Left lung (tissue), 10 donors: ENCODE measurements around the gene ENOX1. TPM values are rescaled to one million over a fixed set of nuclear protein-coding genes. Genes with fewer than 3 reads are reported as not detected.
A peak's percentile ranks its signal among the peaks of the same experiment; 100 is the strongest.

Source experiments
- ATAC-seq: fragments of 200-7000 bp; cut with Tn5 transposase; one replicate; pipeline ENCODE4 v1.9.1; 2020; ENCODE audit warnings: moderate library complexity
- DNase-seq, 4 donors: peaks; one replicate each; pipeline ENCODE4 v3.0.0-alpha.2; 2013 to 2020
- H3K27ac ChIP-seq, 2 donors: fragments of 200-600 bp; sonication (generic) in 1 of 2; one replicate each; pipeline versions ENCODE4 v1.5.0 to v1.8.0; 2020 to 2021
- H3K27me3 ChIP-seq, 2 donors: fragments of 200-600 bp; sonication (generic) in 1 of 2; one replicate each; pipeline versions ENCODE4 v1.5.0 to v1.8.0; 2020 to 2021
- H3K36me3 ChIP-seq, 2 donors: fragments of 200-600 bp; sonication (generic) in 1 of 2; one replicate each; pipeline versions ENCODE4 v1.5.0 to v1.8.0; 2020 to 2021
- H3K4me1 ChIP-seq, 2 donors: fragments of 200-600 bp; one replicate each; pipeline ENCODE4 v1.8.0; 2021
- H3K4me3 ChIP-seq, 2 donors: fragments of 200-600 bp; sonication (generic) in 1 of 2; one replicate each; pipeline versions ENCODE4 v1.5.0 to v1.8.0; 2020 to 2021; ENCODE audit warnings: mild to moderate bottlenecking in 1 of 2
- H3K9me3 ChIP-seq, 2 donors: fragments of 200-600 bp; sonication (generic) in 1 of 2; one replicate each; pipeline versions ENCODE4 v1.5.0 to v1.8.0; 2020 to 2021
- CTCF ChIP-seq, 2 donors: fragments of 200-600 bp; sonication (generic) in 1 of 2; IDR thresholded peaks; one replicate each; pipeline versions ENCODE4 v1.5.0 to v1.8.0; 2021; ENCODE audit warnings: antibody characterized with exemption in 2 of 2
- intact Hi-C, 2 donors: fragments of 100-400 bp; cut with DNase I; formaldehyde crosslinking; loops; one replicate each; pipeline versions ENCODE4 v1.11.2 to v1.14.2; 2022
- polyA plus RNA-seq, 6 donors: library from polyadenylated mRNA; unstranded; fragments of 120-200 nt; gene quantifications; one replicate each; pipeline ENCODE4 v1.2.1, GENCODE V29; 2013; ENCODE audit not compliant: insufficient read length in 6 of 6
- total RNA-seq, 2 donors: library from RNA; stranded (reverse); fragmentation: NEBNext Ultra II Directional; extraction: Animal tissue kit (Norgen Biotek cat#: 25700); gene quantifications; one replicate each; pipeline ENCODE4 v1.2.1, GENCODE V29; 2021
- donor health status: DM: no; HTN: yes; CAD: no.
- donor health status: DM: no; HTN: no; CAD: no.

ENOX1 gene
- total and polyA plus RNA-seq, 8 donors = 1.5 to 9.0 (median 6.8) TPM

GRCh38 chr13:43365039-43365344 is 421.8 kb downstream of the ENOX1 start:
- Histone ChIP-seq H3K4me1 (peaks cover 4 to 5% of the 10 kb centered on the region in 2 donors), H3K36me3 (no peaks in the 10 kb centered on the region), H3K4me3 (no peak overlapping the region), H3K27ac (no peak overlapping the region), H3K9me3 (no peaks in the 10 kb centered on the region), H3K27me3 (no peaks in the 10 kb centered on the region)
- ATAC-seq (no peak), DNase-seq (no peak)
- intact Hi-C loops = no loop called here
- TF ChIP-seq CTCF (IDR thresholded peaks at IDR 0.05) = no peak

- DNase-seq (no peak), ATAC-seq (peak; percentile 64)
These were observed 422.3 kb downstream of the ENOX1 start for GRCh38 chr13:43364210-43365038.

GRCh38 chr13:43363156-43363953 is 423.4 kb downstream of the ENOX1 start:
- Histone ChIP-seq H3K27me3 (no peaks in the 10 kb centered on the region), H3K36me3 (no peaks in the 10 kb centered on the region), H3K4me1 (peaks cover 4 to 5% of the 10 kb centered on the region in 2 donors), H3K4me3 (no peak overlapping the region), H3K9me3 (no peaks in the 10 kb centered on the region), H3K27ac (no peak overlapping the region)
- intact Hi-C loops = no loop called here
- DNase-seq (peak in 1 of 4 donors; percentile 14), ATAC-seq (no peak)
- TF ChIP-seq CTCF (IDR thresholded peaks at IDR 0.05) = no peak

More at GRCh38 chr13:43364210-43365038, 422.3 kb downstream of the ENOX1 start:
- H3K4me3 ChIP-seq = no peak overlapping the region
- intact Hi-C loops = no loop called here
- H3K4me1 ChIP-seq = peaks cover 4 to 5% of the 10 kb centered on the region in 2 donors
- H3K27ac ChIP-seq = no peak overlapping the region
- H3K27me3 ChIP-seq = no peaks in the 10 kb centered on the region
- TF ChIP-seq CTCF (IDR thresholded peaks at IDR 0.05) = no peak
- no peaks in the 10 kb centered on the region for H3K36me3 ChIP-seq
- no peaks in the 10 kb centered on the region for H3K9me3 ChIP-seq

- Histone ChIP-seq H3K9me3 (no peaks in the 10 kb centered on the region), H3K4me3 (no peak overlapping the region), H3K4me1 (no peaks in the 10 kb centered on the region), H3K27ac (no peak overlapping the region), H3K36me3 (no peaks in the 10 kb centered on the region), H3K27me3 (no peaks in the 10 kb centered on the region)
- TF ChIP-seq CTCF (IDR thresholded peaks at IDR 0.05) = no peak
- intact Hi-C loops = no loop called here
- ATAC-seq (no peak), DNase-seq (no peak)
These were observed 424.2 kb downstream of the ENOX1 start for GRCh38 chr13:43362556-43362955.

- no peak overlapping the region for H3K27ac ChIP-seq
- H3K4me3 ChIP-seq = no peak overlapping the region
- intact Hi-C loops = no loop called here
- DNase-seq = no peak
- ATAC-seq = no peak
- H3K9me3 ChIP-seq = no peaks in the 10 kb centered on the region
- no peak for TF ChIP-seq CTCF (IDR thresholded peaks at IDR 0.05)
- H3K27me3 ChIP-seq = no peaks in the 10 kb centered on the region
- H3K4me1 ChIP-seq = no peaks in the 10 kb centered on the region
- no peaks in the 10 kb centered on the region for H3K36me3 ChIP-seq
These were observed 425.7 kb downstream of the ENOX1 start for GRCh38 chr13:43360892-43361610.
